Keratinocyte (primary cell): ENCODE data around the gene RCAN2. TPM values are rescaled to one million over a fixed set of nuclear protein-coding genes. Genes with fewer than 3 reads are reported as not detected.

Experiments
- DNase-seq: peaks from one replicate; pipeline ENCODE4 v3.0.0-alpha.2; 2011; ENCODE audit warnings: low read depth, missing footprints, low spot score
- FAIRE-seq: peaks from 2 replicates; lab custom pipeline; 2011; peaks lifted over from hg19 to GRCh38; lab: Jason Lieb, UNC
- H2AFZ ChIP-seq: 2 replicates; pipeline ENCODE4 v1.6.0; 2012; ENCODE audit warnings: low read length, control low read depth, inconsistent platforms; ENCODE audit not compliant: control insufficient read depth
- H3K27ac ChIP-seq: 2 replicates; pipeline ENCODE4 v1.5.1; 2011; ENCODE audit warnings: low read length; ENCODE audit not compliant: control insufficient read depth, insufficient read depth
- H3K27me3 ChIP-seq: 3 replicates; pipeline ENCODE4 v1.6.0; 2011; ENCODE audit warnings: low read length; ENCODE audit not compliant: control insufficient read depth, insufficient read depth; ENCODE audit errors: extremely low read depth
- H3K36me3 ChIP-seq, 2 experiments: 2 replicates in 1 of 2; 3 replicates in 1 of 2; pipeline ENCODE4 v1.5.1; 2011; ENCODE audit warnings: low read length in 2 of 2, mild to moderate bottlenecking in 1 of 2; ENCODE audit not compliant: control insufficient read depth in 2 of 2, insufficient read depth in 2 of 2; ENCODE audit errors: extremely low read depth in 1 of 2
- H3K4me1 ChIP-seq: 3 replicates; pipeline ENCODE4 v1.5.1; 2011; ENCODE audit warnings: low read length; ENCODE audit not compliant: control insufficient read depth, insufficient read depth; ENCODE audit errors: extremely low read depth
- H3K4me2 ChIP-seq: 3 replicates; pipeline ENCODE4 v1.6.0; 2011; ENCODE audit warnings: low read depth, low read length; ENCODE audit not compliant: control insufficient read depth, insufficient read depth; ENCODE audit errors: extremely low read depth
- H3K4me3 ChIP-seq, 3 experiments: fragments of 200-600 bp in 1 of 3; sonication (generic) in 1 of 3; 2 replicates in 2 of 3; 3 replicates in 1 of 3; pipeline ENCODE4 v1.5.1; 2011 to 2016; ENCODE audit warnings: low read length in 3 of 3, mild to moderate bottlenecking in 3 of 3, control low read depth in 2 of 3, inconsistent platforms in 1 of 3, low read depth in 1 of 3, mixed read lengths in 1 of 3, mixed run types in 1 of 3, moderate library complexity in 1 of 3; ENCODE audit not compliant: control insufficient read depth in 2 of 3, insufficient read depth in 2 of 3; ENCODE audit errors: extremely low read depth in 1 of 3
- H3K79me2 ChIP-seq: 2 replicates; pipeline ENCODE4 v1.6.0; 2012; ENCODE audit warnings: low read length; ENCODE audit not compliant: control insufficient read depth, insufficient read depth
- H3K9ac ChIP-seq: 3 replicates; pipeline ENCODE4 v1.6.0; 2011; ENCODE audit warnings: low read length; ENCODE audit not compliant: control insufficient read depth, insufficient read depth; ENCODE audit errors: extremely low read depth
- H3K9me1 ChIP-seq: 3 replicates; pipeline ENCODE4 v1.6.0; 2011; ENCODE audit warnings: low read length; ENCODE audit not compliant: control insufficient read depth, insufficient read depth; ENCODE audit errors: extremely low read depth
- H3K9me3 ChIP-seq: 2 replicates; pipeline ENCODE4 v1.5.1; 2012; ENCODE audit warnings: low read depth, low read length; ENCODE audit not compliant: control insufficient read depth
- H4K20me1 ChIP-seq: 3 replicates; pipeline ENCODE4 v1.6.0; 2011; ENCODE audit warnings: low read length; ENCODE audit not compliant: control insufficient read depth, insufficient read depth; ENCODE audit errors: extremely low read depth
- CTCF ChIP-seq, 3 experiments: IDR thresholded peaks in 1 of 3; conservative IDR thresholded peaks in 1 of 3; optimal IDR thresholded peaks in 1 of 3; 2 replicates in 2 of 3; 3 replicates in 1 of 3; pipeline versions ENCODE3 to v1.5.1; 2011; ENCODE audit warnings: low read length in 3 of 3, mild to moderate bottlenecking in 3 of 3, moderate library complexity in 2 of 3, control low read depth in 1 of 3, inconsistent platforms in 1 of 3; ENCODE audit not compliant: insufficient read depth in 2 of 3; ENCODE audit errors: extremely low read depth in 1 of 3
- EZH2 ChIP-seq: IDR thresholded peaks from one replicate; pipeline ENCODE4 v1.6.1; 2012; ENCODE audit warnings: inconsistent platforms, mild to moderate bottlenecking, low read length, moderate library complexity
- dilution Hi-C: fragments of 300-500 bp; cut with MboI; formaldehyde crosslinking; loops from one replicate; pipeline ENCODE4 v1.7.0; 2020; ENCODE audit warnings: low sequenced_read_pairs; ENCODE audit not compliant: extremely low pct_ligation_motif_present
- polyA plus RNA-seq, 5 experiments: library from polyadenylated mRNA; depleted of rRNA in 3 of 5; stranded (reverse) in 3 of 5; stranded (forward) in 1 of 5; unstranded in 1 of 5; fragments of >200 nt; gene quantifications; 1 replicate in 1 of 5; 2 replicates in 3 of 5; 3 replicates in 1 of 5; pipeline versions ENCODE4 v1.2.1 to v1.2.3, GENCODE V29; 2011 to 2012; ENCODE audit warnings: missing spikeins in 2 of 5, low read depth in 1 of 5, low replicate concordance in 1 of 5

The RCAN2 gene
- polyA plus RNA-seq, 1 donor (not counting 4 experiments of a cell fraction or from before 2014, with no cell fraction given), result not detected

- Histone ChIP-seq H3K36me3 (no peaks in the 10 kb centered on the region), H3K9me3 (no peaks in the 10 kb centered on the region), H3K4me1 (no peaks in the 10 kb centered on the region), H3K4me3 (no peak overlapping the region), H3K79me2 (no peaks in the 10 kb centered on the region), H3K4me2 (no peak overlapping the region), H3K27me3 (no peaks in the 10 kb centered on the region), H2AFZ (no peak overlapping the region), H3K9ac (no peak overlapping the region), H3K9me1 (no peaks in the 10 kb centered on the region), H3K27ac (no peak overlapping the region), H4K20me1 (no peaks in the 10 kb centered on the region)
- DNase-seq (no peak), FAIRE-seq (no peak)
- TF ChIP-seq CTCF (optimal IDR thresholded peaks at IDR 0.05 in 1 of 3, IDR thresholded peaks at IDR 0.05 in 1 of 3, conservative IDR thresholded peaks at IDR 0.05 in 1 of 3; ENCODE audit: extremely low read depth in 1 of 3, insufficient read depth in 2 of 3, low read length in 3 of 3), result no peak
- no peak for TF ChIP-seq EZH2
- dilution Hi-C loops, result no loop called here
These were observed 181.1 kb downstream of the RCAN2 start for GRCh38 chr6:46310196-46310595.

GRCh38 chr6:46306431-46306830 lies 184.8 kb downstream of the RCAN2 start:
- H3K79me2 ChIP-seq, result no peaks in the 10 kb centered on the region
- dilution Hi-C loops, result no loop called here
- H3K9ac ChIP-seq, result no peak overlapping the region
- no peak overlapping the region for H3K4me2 ChIP-seq
- no peaks in the 10 kb centered on the region for H4K20me1 ChIP-seq
- H3K9me3 ChIP-seq, result no peaks in the 10 kb centered on the region
- FAIRE-seq (no peak), DNase-seq (no peak)
- no peaks in the 10 kb centered on the region for H3K27me3 ChIP-seq
- TF ChIP-seq EZH2 (no peak), CTCF (optimal IDR thresholded peaks at IDR 0.05 in 1 of 3, IDR thresholded peaks at IDR 0.05 in 1 of 3, conservative IDR thresholded peaks at IDR 0.05 in 1 of 3; ENCODE audit: extremely low read depth in 1 of 3, insufficient read depth in 2 of 3, low read length in 3 of 3) (no peak)
- no peaks in the 10 kb centered on the region for H3K4me1 ChIP-seq
- no peak overlapping the region for H2AFZ ChIP-seq
- H3K9me1 ChIP-seq, result no peaks in the 10 kb centered on the region
- H3K36me3 ChIP-seq, result no peaks in the 10 kb centered on the region
- no peak overlapping the region for H3K4me3 ChIP-seq
- no peak overlapping the region for H3K27ac ChIP-seq
